ENCODE results near the gene LRFN2. TPM values are rescaled to one million over a fixed set of nuclear protein-coding genes. Genes with fewer than 3 reads are reported as not detected.

LRFN2 gene
- total RNA-seq, 4 donors from 2014 or later = 0.14 to 0.34 TPM; not detected in 2

- no peaks in the 10 kb centered on the region for H3K4me1 ChIP-seq
- H3K36me3 ChIP-seq = no peaks in the 10 kb centered on the region
- TF ChIP-seq, protein P1, sequence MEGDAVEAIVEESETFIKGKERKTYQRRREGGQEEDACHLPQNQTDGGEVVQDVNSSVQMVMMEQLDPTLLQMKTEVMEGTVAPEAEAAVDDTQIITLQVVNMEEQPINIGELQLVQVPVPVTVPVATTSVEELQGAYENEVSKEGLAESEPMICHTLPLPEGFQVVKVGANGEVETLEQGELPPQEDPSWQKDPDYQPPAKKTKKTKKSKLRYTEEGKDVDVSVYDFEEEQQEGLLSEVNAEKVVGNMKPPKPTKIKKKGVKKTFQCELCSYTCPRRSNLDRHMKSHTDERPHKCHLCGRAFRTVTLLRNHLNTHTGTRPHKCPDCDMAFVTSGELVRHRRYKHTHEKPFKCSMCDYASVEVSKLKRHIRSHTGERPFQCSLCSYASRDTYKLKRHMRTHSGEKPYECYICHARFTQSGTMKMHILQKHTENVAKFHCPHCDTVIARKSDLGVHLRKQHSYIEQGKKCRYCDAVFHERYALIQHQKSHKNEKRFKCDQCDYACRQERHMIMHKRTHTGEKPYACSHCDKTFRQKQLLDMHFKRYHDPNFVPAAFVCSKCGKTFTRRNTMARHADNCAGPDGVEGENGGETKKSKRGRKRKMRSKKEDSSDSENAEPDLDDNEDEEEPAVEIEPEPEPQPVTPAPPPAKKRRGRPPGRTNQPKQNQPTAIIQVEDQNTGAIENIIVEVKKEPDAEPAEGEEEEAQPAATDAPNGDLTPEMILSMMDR (IDR thresholded peaks at IDR 0.05) = no peak
- TF ChIP-seq POLR2A (IDR thresholded peaks at IDR 0.05) = no peak
- no peaks in the 10 kb centered on the region for H3K27me3 ChIP-seq
- intact Hi-C loops (cut with DNase I; ENCODE audit: low total_unique reads) = no loop called here
- no peak overlapping the region for H3K4me3 ChIP-seq
- no peak for DNase-seq
- peaks cover 0 to 3% of the 10 kb centered on the region in 2 donors for H3K9me3 ChIP-seq
- H3K27ac ChIP-seq = no peak overlapping the region
These were observed 213.9 kb downstream of the LRFN2 start for GRCh38 chr6:40373267-40373666.

DNA sequence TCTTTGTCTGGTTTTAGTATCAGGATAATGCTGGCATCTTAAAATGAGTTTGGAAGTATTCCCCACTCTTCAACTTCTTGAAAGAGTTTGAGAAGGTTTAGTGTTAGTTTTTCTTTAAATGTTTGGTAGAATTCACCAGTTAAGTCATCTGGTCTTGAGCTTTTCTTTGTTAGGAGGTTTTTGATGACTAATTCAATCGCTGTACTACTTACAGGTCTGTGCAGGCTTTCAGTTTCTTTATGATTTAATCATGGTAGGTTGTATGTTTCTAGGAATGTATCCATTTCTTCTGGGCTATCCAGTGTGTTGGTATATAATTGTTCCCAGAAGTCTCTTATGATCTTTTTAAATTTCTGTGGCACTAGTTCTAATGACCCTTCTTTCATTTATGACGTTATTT, 215.5 kb downstream of the LRFN2 start:
- no peaks in the 10 kb centered on the region for H3K27me3 ChIP-seq
- TF ChIP-seq, protein P1 (IDR thresholded peaks at IDR 0.05) = no peak
- TF ChIP-seq POLR2A (IDR thresholded peaks at IDR 0.05) = no peak
- intact Hi-C loops (cut with DNase I; ENCODE audit: low total_unique reads) = no loop called here
- no peaks in the 10 kb centered on the region for H3K4me1 ChIP-seq
- H3K9me3 ChIP-seq = peaks cover 0 to 3% of the 10 kb centered on the region in 2 donors
- H3K36me3 ChIP-seq = no peaks in the 10 kb centered on the region
- no peak overlapping the region for H3K4me3 ChIP-seq
- DNase-seq = no peak
- H3K27ac ChIP-seq = no peak overlapping the region

DNA sequence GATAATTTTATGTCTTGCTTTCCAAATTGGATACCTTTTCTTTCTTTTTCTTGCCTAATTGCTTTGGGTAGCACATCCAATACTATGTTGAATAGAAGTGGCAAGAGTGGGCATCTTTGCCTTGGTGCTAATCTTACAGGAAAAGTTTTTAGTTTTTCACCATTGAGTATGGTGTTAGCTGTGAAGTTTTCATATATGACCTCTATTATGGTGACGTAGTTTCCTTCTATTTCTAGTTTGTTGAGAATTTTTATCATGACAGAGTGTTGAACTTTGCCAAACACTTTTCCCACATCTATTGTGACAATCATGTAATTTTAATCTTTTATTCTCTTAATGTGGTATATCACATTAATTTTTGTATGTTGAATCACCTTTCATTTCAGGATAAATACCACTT, 216.1 kb downstream of the LRFN2 start:
- no peaks in the 10 kb centered on the region for H3K36me3 ChIP-seq
- no peak for DNase-seq
- no peak overlapping the region for H3K4me3 ChIP-seq
- H3K4me1 ChIP-seq = no peaks in the 10 kb centered on the region
- TF ChIP-seq POLR2A (IDR thresholded peaks at IDR 0.05) = no peak
- TF ChIP-seq, protein P1 (IDR thresholded peaks at IDR 0.05) = no peak
- intact Hi-C loops (cut with DNase I; ENCODE audit: low total_unique reads) = no loop called here
- H3K27ac ChIP-seq = no peak overlapping the region
- no peaks in the 10 kb centered on the region for H3K27me3 ChIP-seq
- H3K9me3 ChIP-seq = peaks cover 0 to 3% of the 10 kb centered on the region in 2 donors

GRCh38 chr6:40369891-40370290, 217.3 kb downstream of the LRFN2 start:
- no peak overlapping the region for H3K27ac ChIP-seq
- TF ChIP-seq POLR2A (IDR thresholded peaks at IDR 0.05) = no peak
- TF ChIP-seq, protein P1 (IDR thresholded peaks at IDR 0.05) = no peak
- no peaks in the 10 kb centered on the region for H3K27me3 ChIP-seq
- H3K4me1 ChIP-seq = no peaks in the 10 kb centered on the region
- intact Hi-C loops (cut with DNase I; ENCODE audit: low total_unique reads) = no loop called here
- peaks cover 0 to 3% of the 10 kb centered on the region in 2 donors for H3K9me3 ChIP-seq
- DNase-seq = no peak
- H3K36me3 ChIP-seq = no peaks in the 10 kb centered on the region
- H3K4me3 ChIP-seq = no peak overlapping the region

DNA sequence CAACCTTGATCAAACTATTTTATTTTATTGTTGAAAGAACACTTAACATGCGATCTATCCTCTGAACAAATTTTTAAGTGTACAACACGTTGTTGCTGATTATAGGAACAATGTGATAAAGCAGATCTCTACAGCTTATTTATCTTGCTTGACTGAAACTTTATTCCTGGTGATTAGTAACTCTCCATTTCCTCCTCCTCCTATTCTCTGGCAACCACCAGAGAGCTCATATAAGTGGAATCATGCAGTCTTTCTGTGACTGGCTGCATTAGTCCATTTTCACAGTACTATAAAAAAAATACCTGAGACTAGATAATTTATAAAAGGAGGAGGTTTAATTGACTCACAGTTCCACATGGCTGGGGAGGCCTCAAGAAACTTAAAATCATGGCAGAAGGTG, 218.1 kb downstream of the LRFN2 start:
- H3K27ac ChIP-seq = no peak overlapping the region
- no peaks in the 10 kb centered on the region for H3K4me1 ChIP-seq
- no peak for DNase-seq
- H3K9me3 ChIP-seq = peaks cover 0 to 3% of the 10 kb centered on the region in 2 donors
- intact Hi-C loops (cut with DNase I; ENCODE audit: low total_unique reads) = no loop called here
- H3K27me3 ChIP-seq = no peaks in the 10 kb centered on the region
- H3K36me3 ChIP-seq = no peaks in the 10 kb centered on the region
- TF ChIP-seq POLR2A (IDR thresholded peaks at IDR 0.05) = no peak
- TF ChIP-seq, protein P1 (IDR thresholded peaks at IDR 0.05) = no peak
- H3K4me3 ChIP-seq = no peak overlapping the region
